NCI-H748 (cell line): Measurements from ENCODE around the gene JAKMIP3.

Source experiments
- DNase-seq: peaks from one replicate; lab custom pipeline; 2025; ENCODE audit not compliant: unreplicated experiment; lab: John Stamatoyannopoulos, UW

JAKMIP3 gene

DNA sequence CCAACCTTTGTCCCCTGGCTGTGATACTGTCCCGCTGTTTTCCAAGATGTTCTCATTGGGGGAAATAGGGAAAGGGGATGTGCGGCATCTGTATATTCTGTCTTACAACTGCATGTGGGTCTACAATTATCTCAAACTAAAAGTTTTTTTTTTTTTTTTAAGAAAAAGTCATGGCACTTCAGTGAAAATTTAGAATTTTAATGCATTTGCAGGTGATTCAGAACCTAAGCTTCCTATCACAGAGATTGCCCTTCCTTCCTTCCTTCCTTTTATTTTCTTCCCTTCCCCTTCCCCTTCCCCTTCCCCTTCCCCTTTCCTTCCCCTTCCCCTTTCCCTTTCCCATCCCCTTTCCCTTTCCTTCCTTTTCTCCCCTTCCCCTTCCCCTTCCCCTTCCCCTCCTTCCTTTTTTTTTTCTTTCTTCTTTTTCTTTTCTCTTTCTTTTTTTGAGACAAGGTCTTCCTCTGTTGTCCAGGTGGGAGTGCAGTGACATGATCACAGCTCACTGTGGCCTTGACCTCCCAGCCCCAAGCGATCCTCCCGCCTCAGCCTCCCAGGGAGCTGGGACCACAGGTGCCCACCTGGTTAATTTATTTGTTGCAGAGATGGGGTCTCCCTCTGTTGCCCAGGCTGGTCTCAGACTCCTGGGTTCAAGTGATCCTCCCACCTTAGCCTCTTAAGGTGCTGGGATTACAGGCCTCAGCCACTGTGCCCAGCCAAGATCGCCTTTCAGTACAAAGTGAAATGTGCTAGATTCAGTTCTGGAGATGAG, 32.0 kb downstream of the JAKMIP3 start:
- no peak for DNase-seq

- DNase-seq, result no peak
Measured at GRCh38 chr10:132098539-132099388, 33.0 kb downstream of the JAKMIP3 start.

DNA sequence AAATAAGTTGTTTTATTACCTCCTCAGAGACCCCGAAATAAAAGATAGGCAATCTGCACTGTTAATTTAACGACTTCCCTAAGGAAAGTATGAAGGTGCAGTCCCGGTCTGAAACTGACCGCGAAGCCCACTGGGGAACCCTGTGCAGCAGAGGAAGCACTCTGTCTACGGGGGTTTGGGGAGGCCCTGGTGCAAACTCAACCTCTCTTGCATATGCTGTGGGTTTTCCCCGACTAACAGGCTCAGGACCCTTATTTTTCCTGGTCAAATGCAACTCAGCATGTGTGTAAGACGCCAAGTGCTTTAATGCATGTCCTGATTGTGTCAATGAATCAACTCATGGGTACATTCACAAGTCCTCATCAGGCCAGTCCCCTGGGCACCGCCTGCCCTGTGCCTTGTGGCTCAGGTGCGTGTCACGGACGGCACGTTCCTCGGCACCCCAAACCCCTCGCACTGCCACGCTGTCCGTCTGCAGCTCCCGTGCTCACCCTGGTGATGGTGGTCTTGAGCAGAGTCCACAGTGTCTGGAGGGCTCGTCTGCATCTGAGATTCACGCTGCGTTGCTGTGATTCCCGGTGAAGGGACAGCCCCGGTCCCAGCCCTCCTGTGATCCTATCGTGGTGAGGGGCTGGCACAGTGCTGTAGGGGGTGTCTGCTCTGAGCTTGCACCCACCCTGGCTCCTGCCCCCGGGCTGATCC, 33.8 kb downstream of the JAKMIP3 start:
- no peak for DNase-seq

GRCh38 chr10:132100091-132100481, 34.3 kb downstream of the JAKMIP3 start:
- DNase-seq, result no peak

DNA sequence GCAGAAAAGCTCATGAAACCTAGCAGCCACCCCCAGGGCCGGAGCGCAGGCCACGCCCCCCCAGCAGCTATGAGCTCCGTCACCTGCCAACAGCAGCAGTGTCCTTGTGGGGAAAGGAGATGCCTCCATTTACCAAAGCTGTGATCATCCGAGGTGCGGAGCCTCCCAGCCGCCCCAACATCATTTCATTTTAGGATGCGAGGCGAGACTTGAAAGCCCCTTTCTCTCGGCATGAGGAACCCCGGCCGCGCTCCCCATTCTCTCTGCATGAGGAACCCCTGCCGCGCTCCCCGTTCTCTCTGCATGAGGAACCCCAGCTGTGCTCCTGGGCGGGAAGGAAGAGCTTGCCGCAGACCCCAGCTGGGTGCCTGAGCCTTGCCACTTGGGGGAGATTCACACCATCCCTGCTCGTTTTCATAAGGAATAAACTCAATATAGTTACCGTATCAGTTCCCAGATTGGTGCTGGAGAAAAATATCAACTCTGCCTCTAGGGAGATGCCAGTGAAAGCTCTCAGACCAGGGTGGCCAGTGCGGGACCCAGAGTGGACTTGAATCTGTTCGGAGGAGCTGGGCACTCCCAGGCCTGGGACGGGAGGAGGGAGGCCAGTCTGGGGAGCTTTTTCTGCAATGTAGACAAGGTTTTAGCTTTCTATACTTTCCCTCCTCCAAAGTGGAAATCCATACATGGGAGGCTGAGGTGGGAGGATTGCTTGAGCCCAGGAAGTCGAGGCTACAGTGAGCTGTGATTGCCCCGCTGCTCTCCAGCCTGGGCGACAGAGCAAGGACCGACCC, 35.0 kb downstream of the JAKMIP3 start:
- DNase-seq, result no peak

GRCh38 chr10:132101529-132101928, 35.8 kb downstream of the JAKMIP3 start:
- no peak for DNase-seq

- no peak for DNase-seq
Measured at GRCh38 chr10:132102071-132102716, 36.4 kb downstream of the JAKMIP3 start.

DNA sequence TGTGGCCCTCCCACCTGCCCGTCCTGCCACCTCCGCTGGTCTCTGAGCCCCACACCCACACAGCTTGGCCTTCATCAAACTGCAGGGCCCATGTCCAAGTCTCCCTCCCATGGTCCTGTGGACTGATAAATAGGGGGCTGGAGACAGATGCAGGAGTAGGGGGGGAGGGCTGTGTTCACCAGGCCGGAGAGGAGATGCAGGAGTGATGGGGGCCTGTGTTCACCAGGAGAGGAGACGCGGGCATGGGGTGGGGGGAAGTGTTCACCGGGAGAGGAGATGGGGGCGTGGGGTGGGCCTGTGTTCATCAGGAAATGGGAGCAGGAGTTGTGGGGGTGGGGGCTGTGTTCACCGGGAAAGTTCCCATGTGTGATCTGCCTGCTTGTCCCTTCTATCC, 37.0 kb downstream of the JAKMIP3 start:
- DNase-seq, result no peak

DNA sequence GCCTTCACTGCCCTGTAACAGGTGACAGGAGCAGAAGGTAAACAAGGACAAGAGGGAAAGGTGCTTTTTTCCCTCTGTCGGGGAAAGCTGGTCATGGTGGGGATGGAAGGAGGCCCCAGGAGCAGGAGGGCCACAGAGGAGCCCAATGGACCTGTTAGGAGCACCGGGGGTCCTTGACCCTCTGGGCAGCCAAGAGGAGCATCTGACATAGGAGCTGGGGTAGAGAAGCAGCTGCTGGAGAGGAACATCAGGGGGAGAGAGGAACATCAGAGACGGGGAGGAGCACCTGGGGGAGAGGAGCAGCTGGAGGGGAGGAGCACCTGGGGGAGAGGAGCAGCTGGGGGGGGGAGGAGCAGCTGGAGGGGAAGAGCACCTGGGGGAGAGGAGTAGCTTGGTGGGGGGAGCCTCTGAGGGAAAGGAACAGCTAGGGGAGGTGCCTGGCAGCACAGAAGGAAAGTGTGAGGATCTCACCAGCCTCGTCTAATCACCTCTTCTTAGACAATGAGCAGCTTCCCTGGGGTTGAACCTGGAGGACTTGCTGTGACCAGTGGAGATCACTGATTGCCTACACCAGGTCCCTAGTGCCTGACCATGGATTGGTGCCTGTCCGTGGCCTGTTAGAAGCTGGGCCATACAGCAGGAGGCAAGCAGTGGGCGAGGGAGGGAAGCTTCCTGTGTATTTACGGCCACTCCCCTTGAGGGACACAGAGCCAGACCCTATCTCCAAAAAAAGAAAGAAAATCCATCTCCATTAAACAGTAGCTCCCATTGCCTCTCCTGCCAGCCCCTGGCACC, 37.6 kb downstream of the JAKMIP3 start:
- no peak for DNase-seq

- no peak for DNase-seq
Measured at GRCh38 chr10:132104062-132104461, 38.3 kb downstream of the JAKMIP3 start.

- no peak for DNase-seq
Measured at GRCh38 chr10:132104471-132105301, 38.9 kb downstream of the JAKMIP3 start.

DNA sequence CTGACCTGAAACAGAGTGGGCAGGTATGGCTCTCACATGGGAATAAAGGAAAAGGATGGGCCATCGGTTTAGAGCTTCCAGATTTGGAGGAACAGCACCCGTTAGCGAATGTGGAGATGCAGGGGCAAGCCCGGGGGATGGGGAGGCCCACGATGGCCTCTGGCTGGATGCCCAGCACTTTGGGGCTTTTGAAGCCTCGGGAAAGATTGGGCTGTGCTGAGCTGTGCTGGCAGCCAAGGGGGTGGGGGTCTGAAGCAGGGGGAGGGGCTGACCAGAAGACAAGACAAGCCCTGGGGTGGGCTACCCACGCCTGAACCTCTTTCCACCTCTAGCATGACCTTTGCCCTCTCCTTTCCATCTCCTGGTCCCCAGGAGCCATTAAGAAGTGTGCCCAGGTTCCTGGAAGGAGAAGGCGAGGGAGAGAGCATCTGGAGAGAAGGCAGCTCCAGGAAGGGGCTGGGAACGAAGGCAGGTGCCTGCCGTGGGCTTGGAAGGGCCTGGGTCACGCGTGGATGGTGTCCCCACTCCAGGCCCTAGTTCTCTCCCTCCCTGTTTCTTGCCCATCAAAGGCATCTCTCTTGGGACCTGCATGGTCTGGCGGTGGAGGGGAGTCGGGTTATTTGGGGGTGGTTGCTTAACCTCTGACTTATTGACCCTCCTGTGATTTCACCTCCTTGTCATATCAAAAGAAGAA, 39.7 kb downstream of the JAKMIP3 start:
- no peak for DNase-seq

GRCh38 chr10:132106431-132106830, 40.7 kb downstream of the JAKMIP3 start:
- no peak for DNase-seq

- DNase-seq, result no peak
Measured at GRCh38 chr10:132107186-132107948, 41.6 kb downstream of the JAKMIP3 start.

GRCh38 chr10:132107949-132108877, 42.5 kb downstream of the JAKMIP3 start:
- DNase-seq, result no peak
